SH-SY5Y (cell line): ENCODE measurements around the gene DHRS9.

Experiments
- GATA2 ChIP-seq: IDR thresholded peaks from 2 replicates; pipeline ENCODE4 v1.6.1; 2011; ENCODE audit warnings: mild to moderate bottlenecking, low read depth, low read length
- GATA3 ChIP-seq: IDR thresholded peaks from 2 replicates; pipeline ENCODE4 v1.6.1; 2011; ENCODE audit warnings: low read depth, mild to moderate bottlenecking, low read length, moderate library complexity

DHRS9 gene

DNA sequence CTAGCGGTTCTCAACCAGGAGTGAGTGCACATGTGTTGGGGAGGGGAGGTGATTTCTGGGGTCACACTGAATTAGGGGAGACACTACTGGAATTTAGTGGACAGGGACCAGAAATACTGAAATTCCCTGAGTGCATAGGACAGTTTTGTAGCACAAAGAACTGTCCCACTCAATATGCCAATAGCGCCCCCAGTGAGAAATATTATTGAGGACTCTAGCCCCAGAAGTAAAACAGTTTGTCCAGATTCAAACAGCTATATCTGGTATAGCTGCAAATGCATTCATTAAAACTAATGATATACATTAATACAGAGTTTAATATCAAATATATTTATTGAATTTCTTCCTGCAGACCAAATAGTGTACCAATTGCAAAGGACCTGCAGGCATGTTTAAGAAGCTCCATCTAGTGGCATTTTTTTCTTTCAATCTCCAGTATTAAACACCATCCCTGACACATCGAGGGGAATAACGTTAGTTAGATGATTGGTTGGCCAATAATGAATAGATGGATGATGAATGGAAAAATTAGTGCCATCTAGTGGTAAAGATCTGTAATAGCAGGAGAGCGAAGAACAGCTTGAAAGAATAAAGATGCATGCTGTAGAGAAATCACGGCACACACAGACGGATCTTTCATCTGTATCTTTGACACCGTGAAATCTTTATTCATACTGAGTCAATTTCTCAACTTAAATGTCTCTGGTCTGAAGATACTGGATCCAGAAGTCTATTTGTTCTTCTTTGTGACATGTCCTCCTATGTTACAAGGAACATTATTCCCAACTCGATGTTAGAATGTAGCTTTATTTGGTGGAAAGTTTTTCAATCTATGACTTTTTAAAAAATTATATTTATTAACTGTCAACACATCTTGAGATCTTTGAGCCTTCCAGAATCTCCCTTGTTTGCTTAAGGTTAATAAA lies 62.5 kb downstream of the DHRS9 start:
- TF ChIP-seq GATA2, result no peak
- TF ChIP-seq GATA3, result no peak

DNA sequence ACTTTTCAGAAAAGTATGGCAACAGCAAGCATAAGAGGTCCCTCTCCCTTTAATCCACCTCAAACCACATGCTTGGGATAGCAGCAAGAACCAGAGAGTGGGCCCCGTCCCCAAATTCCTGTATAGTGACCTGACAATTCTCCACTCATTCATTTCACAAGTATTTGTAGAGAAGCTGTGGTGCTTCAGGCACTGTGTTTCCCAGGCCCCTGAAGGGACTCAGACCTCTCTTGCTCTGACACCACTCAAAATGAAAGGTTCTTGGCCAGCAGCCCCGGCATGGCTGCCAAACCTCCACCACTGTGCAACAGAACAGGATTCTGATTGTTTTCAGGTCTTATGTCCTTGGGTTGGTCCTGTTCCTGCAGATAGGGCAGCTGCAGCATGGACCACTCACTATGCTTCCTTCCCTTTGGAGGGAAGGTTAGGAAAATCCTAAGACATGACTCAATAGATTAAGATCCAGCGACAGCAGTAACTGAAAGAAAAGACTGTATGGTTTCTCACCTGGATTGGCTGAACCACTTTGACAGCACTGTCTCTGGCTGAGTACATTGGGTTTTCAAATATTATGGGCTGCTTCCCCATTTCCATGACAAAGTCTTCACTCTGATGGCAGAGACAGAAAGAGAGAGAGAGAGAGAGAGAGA lies 67.6 kb downstream of the DHRS9 start:
- TF ChIP-seq GATA2 (no peak), GATA3 (no peak)

GRCh38 chr2:169137924-169138323 lies 68.6 kb downstream of the DHRS9 start:
- no peak for TF ChIP-seq GATA2
- no peak for TF ChIP-seq GATA3

DNA sequence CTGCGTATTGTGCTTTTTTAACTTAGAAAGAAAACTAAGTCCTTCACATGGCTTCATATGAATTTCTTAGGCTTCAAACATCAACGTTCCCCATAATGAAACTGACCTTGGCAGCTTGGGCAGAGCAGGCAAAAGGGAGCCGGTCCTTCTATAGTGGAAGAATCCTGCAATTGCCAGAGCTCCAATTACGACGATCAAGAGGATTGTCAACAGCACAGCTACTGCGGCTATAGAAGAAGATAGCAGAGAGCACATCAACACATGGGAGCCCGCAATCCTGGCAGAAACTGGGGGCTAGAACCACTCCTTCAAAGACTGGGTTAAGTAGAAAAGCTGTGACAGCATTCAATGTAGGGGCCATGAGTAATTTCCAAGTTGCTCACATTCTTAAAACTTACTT lies 69.8 kb downstream of the DHRS9 start:
- TF ChIP-seq GATA2 (no peak), GATA3 (no peak)

GRCh38 chr2:169139993-169140767 lies 70.8 kb downstream of the DHRS9 start:
- TF ChIP-seq GATA2 (no peak), GATA3 (no peak)

- TF ChIP-seq GATA2, result no peak
Observed at GRCh38 chr2:169141713-169142352, 72.5 kb downstream of the DHRS9 start.

GRCh38 chr2:169143998-169144397 lies 74.6 kb downstream of the DHRS9 start:
- TF ChIP-seq GATA3 (no peak), GATA2 (no peak)
